Effector CD4-positive, alpha-beta T cell (primary cell): ENCODE results near the gene RIMS1.
"Not testable (repeated sequence)": the region's sequence is repeated elsewhere in the genome, so short reads cannot be mapped to it uniquely, and the experiment has no call there.

Source experiments
- DNase-seq: peaks from one replicate; pipeline ENCODE4 v3.0.0-alpha.2; 2020

The RIMS1 gene

GRCh38 chr6:72246926-72247325 lies 360.6 kb downstream of the RIMS1 start:
- DNase-seq: no peak

- no peak for DNase-seq
Measured at GRCh38 chr6:72248621-72249020, 362.3 kb downstream of the RIMS1 start.

DNA sequence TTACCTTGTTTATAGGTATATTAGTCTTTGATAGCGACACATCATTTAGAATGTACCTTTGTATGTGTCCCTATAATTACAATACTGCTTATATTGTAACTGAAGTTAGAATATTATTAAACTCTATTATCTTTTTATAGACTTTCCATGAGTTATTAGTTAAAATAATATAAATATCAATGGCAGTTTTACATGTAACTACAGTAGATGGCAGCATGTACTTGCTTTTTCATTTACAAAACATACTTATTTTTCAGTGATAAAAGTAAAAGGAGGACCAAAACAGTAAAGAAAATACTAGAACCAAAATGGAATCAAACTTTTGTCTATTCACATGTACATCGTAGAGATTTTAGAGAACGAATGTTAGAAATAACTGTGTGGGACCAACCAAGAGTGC lies 364.3 kb downstream of the RIMS1 start:
- DNase-seq: no peak

GRCh38 chr6:72260489-72260888 lies 374.1 kb downstream of the RIMS1 start:
- DNase-seq: no peak

DNA sequence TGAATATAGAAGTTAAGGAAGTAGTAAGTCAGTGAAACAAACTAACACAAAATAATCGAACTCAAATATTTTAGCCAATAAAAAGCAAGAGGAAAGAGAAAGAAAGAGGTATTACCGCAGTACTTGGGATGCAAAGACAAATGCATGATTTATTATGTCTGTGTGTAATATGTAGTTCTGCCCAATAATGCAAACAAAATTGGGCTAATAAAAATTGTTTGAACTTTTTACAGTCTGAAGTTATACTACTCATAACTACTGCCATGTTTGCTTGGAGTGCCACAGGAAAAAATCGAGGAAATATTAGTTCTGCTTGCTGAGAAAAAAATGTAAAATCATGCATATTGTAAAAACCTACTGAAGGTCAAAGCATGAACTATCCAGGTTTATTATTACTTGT lies 375.2 kb downstream of the RIMS1 start:
- no peak for DNase-seq

GRCh38 chr6:72262254-72262653 lies 375.9 kb downstream of the RIMS1 start:
- DNase-seq: no peak

- no peak for DNase-seq
Measured at GRCh38 chr6:72267470-72267869, 381.1 kb downstream of the RIMS1 start.

- no peak for DNase-seq
Measured at GRCh38 chr6:72271531-72271930, 385.2 kb downstream of the RIMS1 start.

GRCh38 chr6:72272958-72273357 lies 386.6 kb downstream of the RIMS1 start:
- DNase-seq: no peak

GRCh38 chr6:72275888-72276287 lies 389.5 kb downstream of the RIMS1 start:
- no peak for DNase-seq

DNA sequence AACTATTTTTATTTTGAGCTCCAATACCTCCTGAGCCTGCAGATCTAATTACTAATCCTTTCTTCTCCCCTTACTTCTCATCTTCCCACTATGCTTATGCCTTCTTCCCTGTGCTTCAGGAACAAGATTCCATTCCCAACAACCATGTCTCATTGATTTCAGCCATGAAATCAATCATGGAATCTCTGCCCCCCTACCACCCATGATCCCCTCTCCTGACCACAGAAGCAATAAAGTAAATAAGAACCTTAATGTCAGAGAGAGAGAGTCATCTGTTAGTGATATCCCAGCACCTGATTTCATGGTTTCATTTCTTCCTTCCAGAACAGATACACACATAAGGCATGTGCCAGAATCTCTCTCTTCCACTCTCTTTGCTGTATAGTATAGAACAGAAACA lies 395.9 kb downstream of the RIMS1 start:
- DNase-seq: no peak

- no peak for DNase-seq
Measured at GRCh38 chr6:72283571-72283970, 397.2 kb downstream of the RIMS1 start.

GRCh38 chr6:72286911-72287311 lies 400.6 kb downstream of the RIMS1 start:
- DNase-seq: no peak

GRCh38 chr6:72287801-72288200 lies 401.5 kb downstream of the RIMS1 start:
- DNase-seq: no peak

- no peak for DNase-seq
Measured at GRCh38 chr6:72288592-72288991, 402.2 kb downstream of the RIMS1 start.

DNA sequence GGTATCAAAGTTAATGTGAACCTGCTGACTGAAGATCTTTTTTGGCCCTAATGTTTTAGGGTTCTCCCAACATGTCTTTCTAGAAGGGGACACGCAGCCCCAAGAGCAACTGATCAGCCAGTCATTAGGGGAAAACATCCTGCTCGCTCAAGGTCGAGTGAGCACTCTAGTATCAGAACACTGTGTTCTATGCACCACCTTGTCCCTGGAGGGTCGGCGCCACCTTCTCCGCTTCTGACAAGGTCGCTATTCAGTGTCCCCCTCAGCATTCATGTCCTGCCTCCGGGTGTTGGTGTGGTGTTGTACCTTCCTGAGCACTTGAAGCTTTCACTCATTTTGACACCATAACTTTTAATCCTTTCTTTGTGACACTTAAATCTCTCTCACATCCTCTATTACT lies 404.3 kb downstream of the RIMS1 start:
- DNase-seq: no peak

DNA sequence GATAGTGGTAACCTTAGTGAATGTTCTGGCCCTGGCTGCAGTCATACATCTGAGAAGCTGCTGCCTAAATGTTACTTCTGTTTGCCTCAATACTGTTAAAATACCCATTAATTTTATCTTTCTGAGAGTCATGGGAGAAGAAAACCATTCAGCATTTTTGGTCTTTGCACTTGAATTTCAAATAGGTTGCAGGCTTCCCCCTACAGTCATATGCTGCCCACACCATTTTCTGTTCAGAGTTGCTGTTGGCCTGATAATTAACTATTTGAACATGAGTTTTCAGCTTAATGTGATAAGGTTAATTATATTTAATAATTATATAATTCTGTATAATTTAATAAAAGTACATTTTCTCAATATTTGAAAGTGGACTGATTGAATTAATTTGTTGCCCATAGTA lies 410.0 kb downstream of the RIMS1 start:
- DNase-seq: no peak

DNA sequence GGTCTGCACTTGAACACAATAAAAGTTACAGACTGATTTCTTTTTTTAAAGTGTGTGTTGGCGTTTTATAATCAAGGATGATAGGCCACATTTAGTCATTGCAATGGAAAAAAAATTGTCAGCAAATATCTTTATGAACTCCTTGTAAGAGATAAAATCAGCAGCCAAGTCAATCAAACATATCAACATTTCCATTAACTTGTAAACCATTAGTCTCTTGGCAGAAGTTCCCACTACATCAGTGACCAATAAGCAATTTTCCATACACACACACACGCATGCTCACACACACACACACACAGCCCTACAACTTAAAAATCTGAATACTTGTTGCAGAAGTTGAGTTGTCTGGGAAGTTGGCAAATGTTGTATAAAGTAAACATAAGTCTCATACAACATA lies 419.6 kb downstream of the RIMS1 start:
- DNase-seq: no peak

- DNase-seq: no peak
Measured at GRCh38 chr6:72316675-72317380, 430.5 kb downstream of the RIMS1 start.

DNA sequence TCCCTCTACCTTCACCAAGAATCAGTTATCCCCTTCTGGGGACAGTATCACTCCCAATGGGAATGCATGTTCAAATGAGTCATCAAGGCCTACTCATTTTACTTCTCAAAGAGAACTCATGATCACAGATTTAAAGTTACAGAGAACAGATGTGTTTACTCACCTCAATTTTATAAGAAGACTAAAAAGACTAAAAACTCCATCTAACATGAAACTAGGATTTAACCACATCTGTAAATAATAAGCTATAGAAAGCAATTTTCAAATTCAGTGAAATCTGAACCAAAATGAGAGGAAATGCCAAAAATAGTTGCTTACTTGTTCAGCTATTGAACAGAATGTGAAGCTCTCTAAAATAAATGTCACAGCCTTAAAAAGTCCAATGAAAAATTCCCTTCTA lies 435.4 kb downstream of the RIMS1 start:
- no peak for DNase-seq

GRCh38 chr6:72322771-72323170 lies 436.4 kb downstream of the RIMS1 start:
- no peak for DNase-seq

DNA sequence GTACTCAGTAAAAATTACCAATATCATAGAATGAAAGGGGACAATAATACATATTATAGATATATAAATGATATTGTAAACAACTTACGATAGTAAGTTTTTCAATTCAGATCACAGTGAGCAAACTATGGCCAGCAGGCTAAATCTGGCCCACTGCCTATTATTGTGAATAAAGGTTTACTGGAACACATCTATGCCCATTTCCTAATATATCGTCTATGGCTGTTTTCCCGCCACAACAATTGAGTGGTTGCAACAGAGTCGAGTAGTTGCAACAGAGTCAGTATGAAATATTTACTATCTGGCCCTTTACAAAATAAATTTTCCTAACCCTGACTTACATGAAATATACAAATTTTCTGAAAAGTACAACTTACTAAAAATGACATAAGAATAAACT lies 438.2 kb downstream of the RIMS1 start:
- DNase-seq: no peak

DNA sequence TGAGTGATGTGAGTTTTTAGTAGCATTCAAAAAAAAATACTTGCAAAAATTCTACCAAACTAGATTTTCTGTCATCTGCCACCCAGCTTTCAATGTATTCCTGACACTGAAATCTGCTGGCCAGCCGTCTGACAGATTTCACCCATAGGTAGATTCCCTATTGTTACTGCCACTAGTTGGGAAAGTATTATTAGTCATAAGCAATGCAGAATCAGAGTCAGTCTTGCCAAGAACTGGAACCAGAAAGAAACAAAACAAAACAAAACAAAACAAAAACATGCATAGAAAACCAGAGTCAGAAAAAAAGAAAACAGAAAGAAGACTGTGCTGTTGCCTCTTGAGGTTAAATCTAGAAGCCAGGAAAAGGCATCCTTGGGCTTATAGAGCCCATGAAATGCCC lies 442.4 kb downstream of the RIMS1 start:
- no peak for DNase-seq

DNA sequence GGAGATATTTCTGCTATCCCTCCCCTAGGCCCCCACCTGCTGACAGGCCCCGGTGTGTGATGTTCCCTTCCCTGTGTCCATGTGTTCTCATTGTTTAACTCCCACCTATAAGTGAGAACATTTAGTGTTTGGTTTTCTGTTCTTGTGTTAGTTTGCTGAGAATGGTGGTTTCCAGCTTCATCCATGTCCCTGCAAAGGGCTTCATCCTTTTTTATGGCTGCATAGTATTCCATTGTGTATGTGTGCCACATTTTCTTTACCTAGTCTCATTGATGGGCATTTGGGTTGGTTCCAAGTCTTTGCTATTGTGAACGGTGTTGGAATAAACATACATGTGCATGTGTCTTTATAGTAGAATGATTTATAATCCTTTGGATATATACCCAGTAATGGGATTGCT lies 448.9 kb downstream of the RIMS1 start:
- not testable (repeated sequence) for DNase-seq

GRCh38 chr6:72348926-72349325 lies 462.6 kb downstream of the RIMS1 start:
- no peak for DNase-seq
